IMR-90 (cell line): ENCODE results near the gene GHR. TPM values are rescaled to one million over a fixed set of nuclear protein-coding genes. Genes with fewer than 3 reads are reported as not detected.

ENCODE experiments used
- ATAC-seq: fragments of 200-7000 bp; cut with Tn5 transposase; 2 replicates; pipeline ENCODE4 v1.9.1; 2020; ENCODE audit warnings: low read depth, mild to moderate bottlenecking, moderate library complexity
- BruUV-seq: library from RNA; stranded (reverse); fragments of 400-500 nt; replicated peaks from 2 replicates; lab custom pipeline; 2021; lab: Mats Ljungman, UMichigan
- CTCF ChIA-PET: fragments of 300-600 bp; formaldehyde crosslinking; extraction: SDS; loops from one replicate; lab custom pipeline; 2021; ENCODE audit warnings: antibody characterized with exemption; lab: Yijun Ruan, JAX
- POLR2A ChIA-PET: fragments of 300-600 bp; sonication (Branson Sonifier 250); formaldehyde crosslinking; loops from one replicate; lab custom pipeline; 2022; ENCODE audit warnings: antibody characterized with exemption; ENCODE audit not compliant: unreplicated experiment; lab: Charles Lee
- DNase-seq: peaks from one replicate; pipeline ENCODE4 v3.0.0; 2013
- H2AFZ ChIP-seq: replicated peaks from 2 replicates; pipeline ENCODE3; 2013; ENCODE audit warnings: low read length, mild to moderate bottlenecking; ENCODE audit not compliant: poor library complexity
- H2AK5ac ChIP-seq: 2 replicates; pipeline ENCODE4 v1.6.1; 2013; ENCODE audit warnings: low read depth, low read length, inconsistent platforms
- H2AK9ac ChIP-seq: replicated peaks from 2 replicates; pipeline ENCODE3; 2013; ENCODE audit warnings: mild to moderate bottlenecking, low read depth, low read length, moderate library complexity; ENCODE audit not compliant: poor library complexity
- H2BK120ac ChIP-seq: 2 replicates; pipeline ENCODE4 v1.6.1; 2013; ENCODE audit warnings: low read depth, low read length, inconsistent platforms
- H2BK15ac ChIP-seq: 3 replicates; pipeline ENCODE4 v1.6.1; 2013; ENCODE audit warnings: low read depth, low read length, inconsistent platforms
- H2BK20ac ChIP-seq: 2 replicates; pipeline ENCODE4 v1.6.1; 2013; ENCODE audit warnings: low read depth, mild to moderate bottlenecking, inconsistent platforms, low read length, moderate library complexity
- H2BK5ac ChIP-seq: 2 replicates; pipeline ENCODE4 v1.6.1; 2013; ENCODE audit warnings: mild to moderate bottlenecking, low read depth, low read length, inconsistent platforms; ENCODE audit not compliant: poor library complexity, severe bottlenecking
- H3K14ac ChIP-seq: replicated peaks from 2 replicates; pipeline ENCODE4 v1.6.1; 2013; ENCODE audit warnings: low read depth, low read length, inconsistent platforms
- H3K18ac ChIP-seq: 2 replicates; pipeline ENCODE4 v1.6.1; 2013; ENCODE audit warnings: low read depth, low read length, control low read depth
- H3K23ac ChIP-seq: 2 replicates; pipeline ENCODE4 v1.6.1; 2013; ENCODE audit warnings: low read depth, low read length, inconsistent platforms
- H3K27ac ChIP-seq: 2 replicates; pipeline ENCODE4 v1.5.1; 2013; ENCODE audit warnings: mild to moderate bottlenecking, control low read depth, low read length; ENCODE audit not compliant: insufficient read depth
- H3K27me3 ChIP-seq: 2 replicates; pipeline ENCODE4 v1.6.1; 2013; ENCODE audit warnings: low read length; ENCODE audit not compliant: control insufficient read depth, insufficient read depth
- H3K36me3 ChIP-seq: 2 replicates; pipeline ENCODE4 v1.6.1; 2013; ENCODE audit warnings: low read length, mixed read lengths; ENCODE audit not compliant: control insufficient read depth, insufficient read depth
- H3K4ac ChIP-seq: 2 replicates; pipeline ENCODE4 v1.6.1; 2013; ENCODE audit warnings: low read depth, low read length, inconsistent platforms
- H3K4me1 ChIP-seq: 2 replicates; pipeline ENCODE4 v1.6.1; 2013; ENCODE audit warnings: low read length, mixed read lengths; ENCODE audit not compliant: control insufficient read depth, insufficient read depth
- H3K4me2 ChIP-seq: 2 replicates; pipeline ENCODE4 v1.6.1; 2013; ENCODE audit warnings: low read depth, mild to moderate bottlenecking, control low read depth, low read length, moderate library complexity
- H3K4me3 ChIP-seq: 2 replicates; pipeline ENCODE4 v1.5.1; 2013; ENCODE audit warnings: low read depth, mild to moderate bottlenecking, control low read depth, low read length, moderate library complexity; ENCODE audit not compliant: insufficient read depth
- H3K56ac ChIP-seq: 2 replicates; pipeline ENCODE4 v1.6.1; 2013; ENCODE audit warnings: low read length, inconsistent platforms; ENCODE audit not compliant: insufficient read depth; ENCODE audit errors: extremely low read depth
- H3K79me1 ChIP-seq, 2 experiments: 2 replicates each; pipeline ENCODE4 v1.6.1; 2013; ENCODE audit warnings: low read length in 2 of 2, inconsistent platforms in 1 of 2, low read depth in 1 of 2
- H3K9ac ChIP-seq: 2 replicates; pipeline ENCODE4 v1.6.1; 2013; ENCODE audit warnings: low read depth, low read length, control low read depth
- H3K9me1 ChIP-seq: 2 replicates; pipeline ENCODE4 v1.6.1; 2013; ENCODE audit warnings: low read length, inconsistent platforms; ENCODE audit not compliant: insufficient read depth
- H3K9me3 ChIP-seq: 2 replicates; pipeline ENCODE4 v1.6.1; 2013; ENCODE audit warnings: low read length; ENCODE audit not compliant: control insufficient read depth, insufficient read depth
- H4K20me1 ChIP-seq: 2 replicates; pipeline ENCODE4 v1.6.1; 2013; ENCODE audit warnings: low read length, inconsistent platforms; ENCODE audit not compliant: insufficient read depth
- H4K5ac ChIP-seq: 2 replicates; pipeline ENCODE4 v1.6.1; 2013; ENCODE audit warnings: mild to moderate bottlenecking, low read depth, low read length, control low read depth
- H4K8ac ChIP-seq, 2 experiments: 2 replicates each; pipeline ENCODE4 v1.6.1; 2013; ENCODE audit warnings: low read depth in 2 of 2, low read length in 2 of 2, control low read depth in 1 of 2, inconsistent platforms in 1 of 2
- H4K91ac ChIP-seq: 2 replicates; pipeline ENCODE4 v1.6.1; 2013; ENCODE audit warnings: low read depth, low read length, inconsistent platforms; ENCODE audit not compliant: insufficient read depth
- CEBPB ChIP-seq: IDR thresholded peaks from 2 replicates; pipeline ENCODE4 v1.6.1; 2012; ENCODE audit warnings: low read depth, low read length, improper control_type of control experiment
- CHD1 ChIP-seq: IDR thresholded peaks from 2 replicates; pipeline ENCODE4 v1.6.1; 2012; ENCODE audit warnings: low read depth, low read length, improper control_type of control experiment
- MAFK ChIP-seq: IDR thresholded peaks from 2 replicates; pipeline ENCODE4 v1.6.1; 2012; ENCODE audit warnings: low read depth, low read length, improper control_type of control experiment
- MXI1 ChIP-seq: IDR thresholded peaks from 2 replicates; pipeline ENCODE4 v1.6.1; 2012; ENCODE audit warnings: low read depth, mild to moderate bottlenecking, low read length, moderate library complexity, borderline replicate concordance
- POLR2A ChIP-seq: IDR thresholded peaks from 2 replicates; pipeline ENCODE4 v1.6.1; 2012; ENCODE audit warnings: mild to moderate bottlenecking, low read depth, low read length
- RAD21 ChIP-seq: IDR thresholded peaks from 2 replicates; pipeline ENCODE4 v1.6.1; 2012; ENCODE audit warnings: low read length, improper control_type of control experiment
- RCOR1 ChIP-seq: IDR thresholded peaks from 2 replicates; pipeline ENCODE4 v1.6.1; 2012; ENCODE audit warnings: mild to moderate bottlenecking, low read length, improper control_type of control experiment; ENCODE audit not compliant: insufficient replicate concordance
- RFX5 ChIP-seq: IDR thresholded peaks from 2 replicates; pipeline ENCODE4 v1.8.0; 2012; ENCODE audit warnings: low read depth, mild to moderate bottlenecking, low read length, moderate library complexity
- SMC3 ChIP-seq: fragments of 150-350 bp; IDR thresholded peaks from 2 replicates; pipeline ENCODE4 v1.6.1; 2016; ENCODE audit warnings: low read depth, mild to moderate bottlenecking, antibody characterized with exemption, low read length, moderate library complexity
- WGBS, 2 experiments: methylation state at CpG; one replicate each; pipeline versions ENCODE4 v1.1.5 to v1.1.7; 2013; ENCODE audit warnings: missing lambda C conversion rate in 2 of 2; ENCODE audit not compliant: insufficient read length in 1 of 2; ENCODE audit errors: extremely low coverage in 2 of 2; 5-methylcytosine and 5-hydroxymethylcytosine counted together
- dilution Hi-C: fragments of 300-500 bp; cut with HindIII; formaldehyde crosslinking; loops from one replicate; pipeline ENCODE4 v1.14.3; 2018; ENCODE audit warnings: low sequenced_read_pairs; ENCODE audit not compliant: unreplicated experiment
- in situ Hi-C: fragments of 300-500 bp; cut with MboI; formaldehyde crosslinking; loops from 3 replicates; pipeline ENCODE4 v1.14.3; 2019; ENCODE audit warnings: low sequenced_read_pairs, inconsistent platforms, mixed read lengths
- intact Hi-C: fragments of 100-400 bp; cut with micrococcal nuclease; formaldehyde crosslinking; loops from 2 replicates; pipeline ENCODE4 v1.10.0; 2022
- polyA plus RNA-seq, 3 experiments: library from polyadenylated mRNA; depleted of rRNA; stranded (reverse); fragments of >200 nt; gene quantifications; 2 replicates each; pipeline ENCODE4 v1.2.3, GENCODE V29; 2012; ENCODE audit warnings: low replicate concordance in 1 of 3
- total RNA-seq: library from RNA; depleted of rRNA; stranded (reverse); fragments of >200 nt; gene quantifications from 2 replicates; pipeline ENCODE4 v1.2.3, GENCODE V29; 2012
- TF ChIP-seq, protein P1 (sequence below): fragments of 150-350 bp; IDR thresholded peaks from 2 replicates; pipeline ENCODE4 v1.6.1; 2017; ENCODE audit warnings: mild to moderate bottlenecking, antibody characterized with exemption, low read length, low read depth
- TF ChIP-seq, protein P2 (sequence below): fragments of 150-350 bp; IDR thresholded peaks from 2 replicates; pipeline ENCODE4 v1.6.1; 2016; ENCODE audit warnings: low read depth, mild to moderate bottlenecking, low read length, moderate library complexity, borderline replicate concordance
- TF ChIP-seq, protein P3 (sequence below): conservative IDR thresholded peaks from 2 replicates; pipeline ENCODE4 v1.5.1; 2012; ENCODE audit warnings: mild to moderate bottlenecking, low read depth, low read length, improper control_type of control experiment

GHR gene
- total and polyA plus RNA-seq, 2 of the 4 experiments (the other 2 are of a cell fraction), result 0.36 to 1.1 TPM

DNA sequence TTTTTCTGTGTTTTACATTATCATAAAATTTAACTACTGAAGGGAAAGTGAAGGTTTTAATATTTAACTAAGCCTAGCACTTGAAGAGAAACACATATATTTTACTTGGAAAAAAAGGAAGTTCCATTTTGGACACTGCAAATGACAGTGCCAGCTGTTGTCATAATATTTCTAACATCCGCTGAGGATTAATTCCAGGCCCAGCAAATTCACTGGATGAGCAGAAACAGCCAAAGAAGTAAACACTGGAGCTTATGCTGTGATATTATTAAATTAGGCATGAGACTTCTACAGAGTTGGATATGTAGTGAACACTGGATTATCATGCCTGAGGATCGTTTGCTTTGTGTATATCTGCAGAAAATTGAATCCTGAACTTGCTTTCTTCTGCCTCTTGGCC lies 67.6 kb downstream of the GHR start:
- intact Hi-C loops (no loop called here), dilution Hi-C loops (no loop called here), in situ Hi-C loops (no loop called here)
- no peak overlapping the region for H3K14ac ChIP-seq
- H3K27me3 ChIP-seq, result no peaks in the 10 kb centered on the region
- H2AFZ ChIP-seq, result no peak overlapping the region
- H3K9me3 ChIP-seq, result no peaks in the 10 kb centered on the region
- no peak overlapping the region for H2AK9ac ChIP-seq
- H2BK5ac ChIP-seq, result no peak overlapping the region
- H2BK15ac ChIP-seq, result no peak overlapping the region
- H3K4me2 ChIP-seq, result no peak overlapping the region
- no TSS peak for BruUV-seq
- no peak overlapping the region for H4K91ac ChIP-seq
- no peak overlapping the region for H2BK20ac ChIP-seq
- H3K18ac ChIP-seq, result no peak overlapping the region
- no peak overlapping the region for H4K5ac ChIP-seq
- ATAC-seq (no peak), DNase-seq (no peak)
- no peak overlapping the region for H3K4ac ChIP-seq
- no peaks in the 10 kb centered on the region for H4K20me1 ChIP-seq
- POLR2A ChIA-PET, result no interaction called here
- TF ChIP-seq, protein P1, sequence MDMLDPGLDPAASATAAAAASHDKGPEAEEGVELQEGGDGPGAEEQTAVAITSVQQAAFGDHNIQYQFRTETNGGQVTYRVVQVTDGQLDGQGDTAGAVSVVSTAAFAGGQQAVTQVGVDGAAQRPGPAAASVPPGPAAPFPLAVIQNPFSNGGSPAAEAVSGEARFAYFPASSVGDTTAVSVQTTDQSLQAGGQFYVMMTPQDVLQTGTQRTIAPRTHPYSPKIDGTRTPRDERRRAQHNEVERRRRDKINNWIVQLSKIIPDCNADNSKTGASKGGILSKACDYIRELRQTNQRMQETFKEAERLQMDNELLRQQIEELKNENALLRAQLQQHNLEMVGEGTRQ, result no peak
- TF ChIP-seq RFX5 (no peak), RAD21 (no peak), CEBPB (no peak), SMC3 (no peak), RCOR1 (no peak), CHD1 (no peak), MAFK (no peak), POLR2A (no peak), MXI1 (no peak)
- TF ChIP-seq, protein P2, sequence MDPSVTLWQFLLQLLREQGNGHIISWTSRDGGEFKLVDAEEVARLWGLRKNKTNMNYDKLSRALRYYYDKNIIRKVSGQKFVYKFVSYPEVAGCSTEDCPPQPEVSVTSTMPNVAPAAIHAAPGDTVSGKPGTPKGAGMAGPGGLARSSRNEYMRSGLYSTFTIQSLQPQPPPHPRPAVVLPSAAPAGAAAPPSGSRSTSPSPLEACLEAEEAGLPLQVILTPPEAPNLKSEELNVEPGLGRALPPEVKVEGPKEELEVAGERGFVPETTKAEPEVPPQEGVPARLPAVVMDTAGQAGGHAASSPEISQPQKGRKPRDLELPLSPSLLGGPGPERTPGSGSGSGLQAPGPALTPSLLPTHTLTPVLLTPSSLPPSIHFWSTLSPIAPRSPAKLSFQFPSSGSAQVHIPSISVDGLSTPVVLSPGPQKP, result no peak
- TF ChIP-seq, protein P3, sequence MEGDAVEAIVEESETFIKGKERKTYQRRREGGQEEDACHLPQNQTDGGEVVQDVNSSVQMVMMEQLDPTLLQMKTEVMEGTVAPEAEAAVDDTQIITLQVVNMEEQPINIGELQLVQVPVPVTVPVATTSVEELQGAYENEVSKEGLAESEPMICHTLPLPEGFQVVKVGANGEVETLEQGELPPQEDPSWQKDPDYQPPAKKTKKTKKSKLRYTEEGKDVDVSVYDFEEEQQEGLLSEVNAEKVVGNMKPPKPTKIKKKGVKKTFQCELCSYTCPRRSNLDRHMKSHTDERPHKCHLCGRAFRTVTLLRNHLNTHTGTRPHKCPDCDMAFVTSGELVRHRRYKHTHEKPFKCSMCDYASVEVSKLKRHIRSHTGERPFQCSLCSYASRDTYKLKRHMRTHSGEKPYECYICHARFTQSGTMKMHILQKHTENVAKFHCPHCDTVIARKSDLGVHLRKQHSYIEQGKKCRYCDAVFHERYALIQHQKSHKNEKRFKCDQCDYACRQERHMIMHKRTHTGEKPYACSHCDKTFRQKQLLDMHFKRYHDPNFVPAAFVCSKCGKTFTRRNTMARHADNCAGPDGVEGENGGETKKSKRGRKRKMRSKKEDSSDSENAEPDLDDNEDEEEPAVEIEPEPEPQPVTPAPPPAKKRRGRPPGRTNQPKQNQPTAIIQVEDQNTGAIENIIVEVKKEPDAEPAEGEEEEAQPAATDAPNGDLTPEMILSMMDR, result no peak
- H2AK5ac ChIP-seq, result no peak overlapping the region
- WGBS, 2 experiments, result no CpG with 5 or more reads among the region's 2 CpGs
- H3K56ac ChIP-seq, result no peak overlapping the region
- H3K9me1 ChIP-seq, result no peaks in the 10 kb centered on the region
- CTCF ChIA-PET, result no interaction called here
- no peak overlapping the region for H3K9ac ChIP-seq
- no peak overlapping the region for H3K27ac ChIP-seq
- H4K8ac ChIP-seq, result no peak overlapping the region
- no peak overlapping the region for H3K23ac ChIP-seq
- H3K4me1 ChIP-seq, result no peaks in the 10 kb centered on the region
- no peak overlapping the region for H2BK120ac ChIP-seq
- no peak overlapping the region for H3K4me3 ChIP-seq
- no peaks in the 10 kb centered on the region for H3K79me1 ChIP-seq
- no peaks in the 10 kb centered on the region for H3K36me3 ChIP-seq
